ENCODE measurements around the gene DUSP6. TPM values are rescaled to one million over a fixed set of nuclear protein-coding genes. Genes with fewer than 3 reads are reported as not detected.
A peak's percentile ranks its signal among the peaks of the same experiment; 100 is the strongest.
"Not testable (repeated sequence)": the region's sequence is repeated elsewhere in the genome, so short reads cannot be mapped to it uniquely, and the experiment has no call there.

Gene DUSP6
- total RNA-seq, 1 donor from 2014 or later = 38.3 TPM

DNA sequence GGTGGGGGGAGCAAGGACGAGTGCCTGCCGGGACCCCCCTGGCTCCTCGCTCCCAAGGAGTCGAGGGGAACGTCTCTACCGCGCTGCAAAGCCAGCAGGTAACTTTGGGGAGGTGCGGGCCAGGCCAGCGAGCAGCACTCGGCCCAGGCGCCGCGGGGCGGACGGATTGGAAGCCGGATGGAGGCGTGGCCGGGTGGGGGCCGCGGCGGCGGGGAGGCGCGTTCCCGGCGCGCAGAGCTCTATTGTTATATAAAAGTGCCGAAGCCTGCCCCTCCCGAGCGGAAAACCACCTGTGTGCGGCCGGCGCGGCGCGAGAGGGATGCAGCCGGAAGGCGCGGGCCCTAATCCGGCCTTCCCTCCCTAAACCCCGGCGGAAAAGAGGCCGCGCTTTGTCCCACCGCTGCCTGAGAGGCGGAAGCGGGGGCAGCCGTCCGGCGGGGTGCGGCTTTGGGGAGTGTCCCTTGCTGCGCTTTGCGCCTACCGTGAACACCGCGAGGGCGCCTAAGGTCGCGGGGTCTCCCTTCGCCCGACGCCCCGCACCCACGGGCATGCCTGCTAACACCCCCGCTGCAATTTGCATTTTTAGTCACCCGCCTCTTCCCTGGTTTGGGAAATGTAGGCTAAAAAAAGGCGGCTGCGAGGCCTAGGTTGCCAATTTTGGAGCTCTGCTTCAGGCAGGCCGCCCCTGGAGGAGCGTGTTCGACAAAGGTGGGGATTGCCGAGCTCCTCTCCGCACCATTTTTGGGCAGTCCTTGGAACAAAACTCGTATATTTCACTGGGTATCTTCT, 1.7 kb upstream of the DUSP6 start:
- peak; percentile 64 to 66 for DNase-seq (ENCODE audit: low spot score in 2 of 2)
- FAIRE-seq = no peak

DNA sequence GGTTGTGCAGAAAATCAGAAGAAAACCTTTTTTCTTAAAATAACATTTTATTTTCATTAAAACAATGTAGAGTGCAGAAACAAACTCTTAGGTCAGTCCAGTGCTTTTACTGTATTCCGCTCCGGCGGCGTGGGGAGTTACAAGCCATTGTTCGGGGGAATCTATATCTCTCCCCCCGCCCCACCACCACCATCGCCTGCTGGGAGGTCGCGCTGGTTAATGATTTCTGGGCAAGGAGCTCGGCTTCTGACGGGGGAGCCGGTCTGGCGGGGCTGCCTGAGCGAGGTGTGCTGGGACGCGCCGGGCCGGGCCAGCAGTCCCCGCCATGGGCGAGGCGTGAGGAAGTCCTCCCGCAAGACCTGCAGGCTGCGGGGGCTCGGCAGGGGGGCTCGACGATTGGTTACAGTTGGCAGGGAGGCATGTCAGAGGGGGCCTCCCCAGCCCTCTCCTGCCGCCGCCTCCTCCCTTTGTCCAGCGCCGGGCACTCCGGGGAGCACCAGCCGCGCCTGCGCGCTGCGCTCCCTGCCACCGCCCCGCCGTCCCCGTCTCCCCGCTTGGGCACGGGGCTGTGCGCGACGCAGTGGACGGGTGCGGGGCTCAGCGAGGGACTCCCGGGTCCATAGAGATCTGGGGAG, 1.0 kb upstream of the DUSP6 start:
- FAIRE-seq = no peak
- DNase-seq (ENCODE audit: low spot score in 2 of 2) = peak; percentile 71 to 79

DNA sequence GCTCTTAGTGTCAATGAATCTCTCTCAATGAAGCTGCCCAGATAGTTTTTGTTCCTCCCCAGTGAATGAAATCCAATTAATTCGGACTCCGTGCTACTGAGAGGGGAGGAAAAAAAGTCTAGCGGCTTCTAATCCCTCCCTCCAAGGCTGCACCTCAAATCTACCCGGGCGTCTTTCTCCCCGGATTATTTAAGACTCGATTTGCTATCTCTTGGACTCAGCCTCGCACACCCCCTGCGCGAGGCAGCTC, 134 bp downstream of the DUSP6 start:
- FAIRE-seq (no peak), DNase-seq (ENCODE audit: low spot score in 2 of 2) (no peak)

DNA sequence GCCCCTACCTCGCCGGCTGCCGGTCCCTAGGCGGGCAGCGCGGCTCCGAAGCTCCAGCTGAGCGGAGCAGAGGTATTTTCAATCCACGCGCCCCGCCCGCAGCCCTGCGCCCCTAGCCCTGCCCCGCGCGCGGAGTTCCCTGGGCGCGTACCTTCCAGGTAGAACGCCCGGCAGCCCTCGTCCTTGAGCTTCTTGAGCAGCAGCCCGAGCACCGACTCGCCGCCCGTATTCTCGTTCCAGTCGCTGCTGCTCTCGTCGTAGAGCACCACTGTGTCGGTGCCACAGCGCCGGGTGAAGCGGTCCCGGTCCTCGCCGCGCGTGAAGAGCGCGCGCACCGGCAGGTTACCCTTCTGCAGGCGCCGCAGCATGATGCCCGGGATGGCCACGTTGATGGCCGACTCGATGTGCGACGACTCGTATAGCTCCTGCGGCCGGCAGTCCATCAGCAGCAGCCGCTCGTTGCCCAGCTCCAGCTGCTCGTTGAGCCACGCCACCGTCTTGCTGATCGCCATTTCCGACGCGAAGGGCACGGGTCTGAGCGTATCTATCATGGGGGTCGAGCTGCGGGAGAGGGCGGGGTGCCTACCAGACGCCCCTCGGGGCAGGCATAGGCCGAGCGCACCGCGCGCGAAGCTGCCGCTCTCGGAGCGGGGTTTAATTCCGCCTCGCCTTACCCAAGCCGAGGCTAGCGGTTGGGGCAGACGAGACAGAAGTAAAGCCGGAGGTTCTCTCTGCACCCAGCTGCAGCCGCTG, 636 bp downstream of the DUSP6 start:
- no peak for DNase-seq (ENCODE audit: low spot score in 2 of 2)
- FAIRE-seq = no peak

DNA sequence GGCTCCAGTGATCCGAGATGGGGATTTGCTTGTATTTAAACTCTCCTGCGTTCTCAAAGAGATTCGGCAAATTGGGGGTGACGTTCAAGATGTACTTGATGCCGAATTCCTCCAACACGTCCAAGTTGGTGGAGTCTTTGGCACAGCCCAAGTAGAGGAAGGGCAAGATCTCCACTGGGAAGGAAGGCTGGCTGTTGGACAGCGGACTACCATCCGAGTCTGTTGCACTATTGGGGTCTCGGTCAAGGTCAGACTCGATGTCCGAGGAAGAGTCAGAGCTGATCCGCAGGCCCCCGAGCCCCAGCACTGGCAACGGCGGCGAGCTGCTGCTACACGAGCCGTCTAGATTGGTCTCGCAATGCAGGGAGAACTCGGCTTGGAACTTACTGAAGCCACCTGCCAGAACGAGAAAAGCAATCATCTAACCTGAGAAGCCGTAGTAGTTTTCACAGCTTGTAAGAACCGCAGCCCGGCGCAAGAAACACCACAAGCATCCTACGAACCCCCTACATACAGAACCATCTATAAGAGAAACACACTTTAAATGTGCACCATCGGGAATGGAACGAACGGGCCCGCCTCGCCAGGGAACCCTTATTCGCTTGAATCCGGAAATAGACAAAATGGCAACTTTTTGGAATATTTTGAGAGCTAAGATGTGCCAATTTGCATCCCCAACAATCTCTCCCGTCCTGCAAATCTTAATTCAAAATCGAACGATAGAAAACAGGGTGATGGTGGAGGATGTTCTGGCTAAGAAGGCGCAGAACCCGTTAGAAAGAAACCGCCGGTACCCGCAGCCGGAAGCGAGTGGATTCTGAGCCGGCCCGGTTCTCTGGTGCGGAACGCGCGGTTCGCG, 1.4 kb downstream of the DUSP6 start:
- DNase-seq (ENCODE audit: low spot score in 2 of 2) (no peak), FAIRE-seq (no peak)

DNA sequence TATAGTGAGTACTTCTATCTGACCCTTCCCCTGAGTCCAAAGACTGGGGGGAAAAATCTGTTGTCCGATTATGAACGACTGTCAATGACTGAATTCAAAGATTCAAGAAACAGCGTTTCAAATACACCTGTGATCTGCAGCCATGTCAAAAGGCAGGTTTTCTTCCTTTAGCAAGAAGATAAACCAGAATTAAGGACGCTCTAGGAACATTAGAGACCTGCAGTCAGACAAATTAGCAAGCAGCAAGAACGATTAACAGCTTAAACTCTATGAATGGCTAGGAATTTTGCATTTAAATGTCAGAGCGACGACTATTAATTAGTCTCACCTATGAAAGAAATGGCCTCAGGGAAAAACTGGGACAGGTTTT, 2.1 kb downstream of the DUSP6 start:
- no peak for DNase-seq (ENCODE audit: low spot score in 2 of 2)

DNA sequence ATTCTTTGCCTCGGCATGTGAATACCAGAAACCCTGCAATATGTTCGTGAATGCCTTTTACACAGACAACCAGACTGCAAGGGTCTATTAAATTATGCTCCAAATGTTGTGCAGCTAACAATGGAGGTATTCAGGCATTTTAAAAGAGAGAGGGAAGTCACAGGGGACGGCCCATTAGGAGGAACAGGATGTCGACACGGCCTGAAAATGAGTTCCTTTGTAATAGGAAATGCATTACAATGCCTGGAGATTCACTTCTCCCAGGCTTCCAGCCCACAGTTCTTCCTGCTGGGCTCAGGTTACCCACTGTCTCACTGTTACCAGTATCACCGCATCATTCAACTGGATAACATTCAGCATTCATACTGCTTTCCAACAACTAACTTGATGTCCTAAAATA, 2.5 kb downstream of the DUSP6 start:
- FAIRE-seq (no peak), DNase-seq (ENCODE audit: low spot score in 2 of 2) (no peak)

More for the DNA sequence above, 2.1 kb downstream of the DUSP6 start:
- FAIRE-seq = no peak

DNA sequence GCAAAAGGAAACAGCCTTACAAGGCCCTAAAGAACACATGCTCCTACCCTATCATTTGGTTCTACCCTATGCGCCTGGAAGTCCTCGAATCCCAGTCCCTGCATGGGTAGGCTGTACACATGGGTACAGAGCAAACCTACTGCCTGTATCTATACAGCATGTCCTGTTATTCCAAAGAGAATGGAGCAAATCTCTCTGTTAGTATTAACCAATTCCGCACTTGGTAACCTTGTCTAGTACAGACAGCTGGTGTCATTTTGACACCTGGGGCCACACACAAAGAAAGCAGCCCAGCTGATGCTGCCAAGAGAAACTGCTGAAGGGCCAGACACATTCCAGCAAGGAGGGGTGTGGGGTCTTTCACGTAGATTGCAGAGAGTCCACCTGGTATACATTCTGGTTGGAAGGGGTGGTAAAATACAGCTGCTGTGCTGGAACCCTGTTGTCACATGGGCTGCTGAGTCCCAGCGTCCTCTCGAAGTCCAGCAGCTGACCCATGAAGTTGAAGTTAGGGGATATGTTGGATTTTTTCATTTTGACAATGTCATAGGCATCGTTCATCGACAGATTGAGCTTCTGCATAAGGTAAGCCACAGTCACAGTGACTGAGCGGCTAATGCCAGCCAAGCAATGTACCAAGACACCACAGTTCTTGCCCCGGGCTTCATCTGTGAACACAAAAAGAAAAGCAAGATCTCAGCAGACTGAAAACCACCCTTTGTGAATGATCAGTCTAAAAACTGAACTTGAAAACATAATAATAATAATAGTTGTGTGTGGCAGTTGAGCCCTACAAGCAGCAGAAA, 3.2 kb downstream of the DUSP6 start:
- FAIRE-seq (no peak), DNase-seq (ENCODE audit: low spot score in 2 of 2) (no peak)

DNA sequence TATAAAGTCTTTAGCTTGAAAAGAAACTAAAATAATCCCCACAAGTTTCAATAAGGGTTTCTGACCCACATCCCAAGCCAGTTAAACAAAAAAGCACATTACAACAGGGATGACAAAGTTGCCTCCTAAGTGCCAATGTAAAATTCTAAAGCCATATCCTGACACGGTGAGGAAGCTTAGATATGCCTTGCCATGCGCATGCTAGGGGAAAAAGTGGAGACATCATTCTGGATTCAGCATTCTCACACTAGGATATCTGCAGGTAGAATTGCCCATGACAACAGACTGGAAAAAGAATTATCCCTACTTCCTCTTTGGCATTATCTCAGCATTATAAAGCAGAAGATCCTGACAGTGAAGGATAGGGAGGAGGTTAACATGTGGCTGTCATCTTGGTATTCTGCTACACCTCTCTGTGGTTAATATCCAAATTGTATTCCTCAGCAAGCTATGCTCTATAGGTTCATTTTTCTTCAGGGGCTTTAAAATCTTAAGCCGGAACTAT, 4.9 kb downstream of the DUSP6 start:
- DNase-seq (ENCODE audit: low spot score in 2 of 2) = no peak
- FAIRE-seq = no peak

DNA sequence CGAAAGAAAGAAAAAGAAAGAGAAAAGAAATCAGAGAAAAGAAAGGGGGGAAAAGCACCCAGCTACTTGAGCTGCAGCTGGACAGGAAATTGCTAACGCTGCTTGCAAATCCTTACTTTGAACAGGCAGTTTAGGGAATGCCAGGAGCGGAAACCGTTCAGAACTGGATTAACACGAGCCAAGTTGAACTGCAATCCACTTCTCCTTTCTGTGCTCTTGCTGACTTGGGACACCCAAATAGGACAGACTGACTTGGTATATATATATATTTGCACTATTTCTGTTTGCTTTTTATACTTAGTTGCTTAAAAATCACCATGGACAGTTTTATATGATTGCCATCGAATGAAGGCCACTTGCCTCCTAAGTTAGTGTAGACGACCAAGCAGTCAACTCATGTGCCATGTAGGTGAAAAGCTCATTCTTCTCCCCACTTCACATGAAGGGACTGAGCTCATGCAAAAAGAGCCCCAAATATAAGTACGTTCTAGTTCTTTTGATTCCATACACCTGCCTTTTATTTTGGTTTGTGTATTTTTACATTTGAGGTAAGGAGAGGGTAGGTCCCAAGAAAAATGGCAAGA, 5.5 kb downstream of the DUSP6 start:
- no peak for FAIRE-seq
- DNase-seq (ENCODE audit: low spot score in 2 of 2) = no peak

DNA sequence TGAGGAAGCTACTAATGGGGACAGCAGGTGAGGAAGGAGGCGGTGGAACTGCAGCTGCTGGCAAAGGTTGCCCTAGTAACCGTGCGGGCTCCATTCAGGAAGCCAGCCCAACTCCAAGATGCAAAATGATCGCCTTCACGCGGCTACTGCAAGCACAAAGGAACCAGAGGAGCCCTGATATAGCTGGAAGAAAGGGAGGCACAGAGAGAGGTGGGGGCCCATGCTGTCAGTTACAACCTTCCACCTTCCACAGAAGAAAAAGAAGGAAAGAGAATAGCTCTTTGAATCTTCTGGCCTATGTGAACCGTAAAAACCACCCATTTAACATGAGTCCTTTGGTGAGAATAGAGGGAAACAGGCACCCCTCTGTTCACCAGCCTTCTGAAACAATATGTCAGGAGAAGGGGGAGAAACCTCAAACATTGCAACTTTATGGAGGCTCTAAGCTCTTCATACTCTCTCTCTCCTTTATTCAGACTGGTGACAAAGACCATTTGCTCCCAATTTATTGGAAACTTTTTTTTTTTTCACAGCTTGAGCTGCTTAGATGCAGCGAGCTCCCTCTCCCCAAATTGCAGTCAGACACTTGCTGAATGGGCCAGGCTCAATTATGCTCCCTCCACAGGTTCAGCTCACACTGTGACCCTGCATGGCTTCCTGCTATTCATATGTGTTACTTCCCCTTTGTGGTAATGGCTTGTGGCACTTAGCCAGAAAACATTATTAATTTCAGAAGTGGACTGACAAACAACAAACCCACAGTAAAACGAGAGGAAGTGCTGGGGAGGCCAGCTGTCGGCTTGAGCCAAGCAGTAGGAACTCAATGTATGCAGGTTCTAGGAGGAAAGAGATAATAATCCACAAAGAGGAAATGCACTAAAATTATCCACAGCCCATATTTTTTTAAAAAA, 6.2 kb downstream of the DUSP6 start:
- DNase-seq (ENCODE audit: low spot score in 2 of 2) (no peak), FAIRE-seq (no peak)

DNA sequence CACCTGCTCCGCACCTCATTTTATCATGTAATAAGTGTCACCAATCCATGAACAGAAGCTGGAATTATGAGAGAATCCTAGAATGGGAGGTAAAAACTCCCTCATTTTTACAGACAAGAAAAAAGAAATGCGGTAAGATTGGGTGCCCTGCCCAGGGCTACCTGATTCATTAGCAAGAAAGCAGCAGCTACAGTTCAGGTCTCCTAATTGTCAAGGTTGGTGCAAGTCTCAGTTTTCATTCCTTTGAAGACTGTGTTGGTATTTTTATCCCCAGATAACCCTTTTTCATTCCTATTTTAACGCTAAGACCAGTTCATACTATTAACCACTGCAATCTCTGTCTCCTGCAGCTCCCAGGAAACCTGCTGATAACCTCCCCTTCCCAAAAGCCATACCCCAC, 6.9 kb downstream of the DUSP6 start:
- no peak for FAIRE-seq
- no peak for DNase-seq (ENCODE audit: low spot score in 2 of 2)

DNA sequence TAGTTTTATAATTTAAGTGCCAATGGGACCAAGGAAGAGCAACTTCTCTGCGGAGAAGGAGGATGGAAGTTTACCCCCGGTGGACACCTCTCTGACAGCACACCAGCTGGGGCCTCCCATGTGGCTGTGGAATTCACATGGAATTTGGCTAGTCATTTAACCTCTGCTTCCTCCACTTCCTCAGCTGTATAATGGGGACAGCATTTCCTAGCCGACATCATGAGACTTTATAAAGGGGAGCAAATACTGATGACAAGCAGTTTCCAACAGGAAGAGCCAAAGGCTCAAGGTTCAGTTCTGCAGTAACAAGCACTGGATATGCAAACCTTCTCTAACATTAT, 7.5 kb downstream of the DUSP6 start:
- FAIRE-seq = no peak
- no peak for DNase-seq (ENCODE audit: low spot score in 2 of 2)

DNA sequence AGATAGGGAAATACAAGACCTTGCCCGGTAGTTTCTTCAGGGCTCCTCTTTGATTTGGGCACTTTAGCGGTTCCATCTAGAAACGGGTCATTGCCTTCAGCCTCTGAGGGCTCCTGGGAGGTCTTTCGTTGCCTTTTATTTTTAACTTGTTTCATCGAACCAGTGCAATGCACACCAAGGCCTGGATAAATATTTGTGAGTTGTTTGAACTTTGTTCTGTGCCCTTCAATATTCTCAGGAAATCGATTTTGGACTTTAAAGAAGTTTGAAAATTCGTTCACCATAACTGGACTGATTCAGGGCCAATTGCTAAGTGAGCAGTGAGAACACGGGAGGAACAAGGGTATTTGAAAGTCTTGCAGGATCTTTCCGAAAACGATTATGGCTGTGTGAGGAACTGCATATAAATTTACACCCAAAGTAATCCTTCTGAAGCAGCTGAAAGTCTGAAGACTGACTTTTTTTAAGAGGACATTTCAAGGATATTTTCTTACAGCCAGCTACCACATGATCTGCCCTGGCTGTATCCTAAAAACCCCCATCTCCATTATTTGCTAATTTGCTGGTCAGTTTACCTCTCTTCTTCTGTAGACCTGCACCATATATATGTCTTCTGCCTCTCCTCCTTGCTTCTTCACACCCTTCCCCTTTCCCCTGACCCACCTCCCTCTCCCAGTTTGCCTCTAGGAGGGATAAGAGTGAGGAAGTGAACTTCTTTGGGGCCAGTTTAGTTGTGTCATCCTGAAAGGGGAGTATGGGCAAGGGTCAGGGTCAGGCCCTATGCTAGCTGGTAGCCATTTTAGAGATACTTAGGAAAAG, 8.0 kb downstream of the DUSP6 start:
- DNase-seq (ENCODE audit: low spot score in 2 of 2) (no peak), FAIRE-seq (no peak)

DNA sequence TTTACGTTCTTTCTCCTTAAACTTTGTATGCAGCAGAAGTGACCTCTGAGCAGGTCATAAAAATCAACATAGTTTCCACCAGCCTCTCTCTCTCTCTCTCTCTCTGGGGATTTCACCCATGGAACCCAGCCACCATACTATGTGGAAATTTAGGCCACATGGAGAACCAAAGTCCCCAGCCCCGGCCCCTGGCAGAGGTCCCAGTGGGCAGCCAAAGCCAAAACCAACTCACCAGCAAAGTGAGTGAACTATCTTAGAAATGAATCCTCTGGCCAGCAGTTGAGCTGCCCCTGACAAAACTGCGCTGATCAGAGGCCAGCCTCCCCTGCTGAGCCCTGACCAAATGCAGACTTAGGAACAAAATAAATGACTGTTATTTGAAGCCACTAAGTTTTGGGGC, 9.2 kb downstream of the DUSP6 start:
- FAIRE-seq (no peak), DNase-seq (ENCODE audit: low spot score in 2 of 2) (no peak)

DNA sequence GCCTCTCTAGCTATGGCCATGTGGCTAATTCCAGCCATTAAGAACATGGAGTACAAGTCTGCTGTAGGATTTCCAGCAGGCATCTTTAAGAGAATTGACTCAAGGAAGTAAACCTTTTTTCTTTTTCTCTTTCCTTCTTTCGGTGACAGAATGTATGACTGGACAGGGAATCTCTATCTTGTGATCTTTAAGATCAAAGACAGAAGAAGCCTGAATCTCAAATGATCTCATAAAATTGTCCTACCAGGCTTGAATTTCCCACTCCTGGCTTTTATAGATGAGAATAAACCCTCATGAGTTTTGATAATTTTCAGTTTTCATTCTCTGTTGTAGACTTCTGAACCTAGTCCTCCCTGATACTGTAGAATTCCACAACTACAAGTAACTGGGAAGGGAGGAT, 11.4 kb downstream of the DUSP6 start:
- DNase-seq (ENCODE audit: low spot score in 2 of 2) = no peak

DNA sequence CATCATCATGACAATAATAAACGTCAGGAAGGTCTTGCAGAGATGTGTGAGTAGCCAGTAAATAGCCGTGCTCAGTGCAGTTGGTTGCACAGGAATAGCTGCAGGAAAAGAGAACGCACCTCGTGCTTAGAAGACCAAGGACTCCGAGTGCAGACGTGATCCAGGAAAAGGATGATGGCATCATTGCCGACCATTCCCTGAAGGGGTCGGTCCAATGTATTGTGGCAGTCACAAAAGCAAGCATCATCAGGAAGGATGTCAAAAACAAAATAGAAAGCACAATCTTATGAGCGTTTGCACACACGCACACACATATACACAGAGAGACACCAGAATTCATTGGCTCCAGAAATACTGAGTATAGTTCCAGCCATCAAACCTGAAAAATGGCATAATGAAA, 12.8 kb downstream of the DUSP6 start:
- no peak for FAIRE-seq
- DNase-seq (ENCODE audit: low spot score in 2 of 2) = no peak

More for the DNA sequence above, 11.4 kb downstream of the DUSP6 start:
- FAIRE-seq = no peak

DNA sequence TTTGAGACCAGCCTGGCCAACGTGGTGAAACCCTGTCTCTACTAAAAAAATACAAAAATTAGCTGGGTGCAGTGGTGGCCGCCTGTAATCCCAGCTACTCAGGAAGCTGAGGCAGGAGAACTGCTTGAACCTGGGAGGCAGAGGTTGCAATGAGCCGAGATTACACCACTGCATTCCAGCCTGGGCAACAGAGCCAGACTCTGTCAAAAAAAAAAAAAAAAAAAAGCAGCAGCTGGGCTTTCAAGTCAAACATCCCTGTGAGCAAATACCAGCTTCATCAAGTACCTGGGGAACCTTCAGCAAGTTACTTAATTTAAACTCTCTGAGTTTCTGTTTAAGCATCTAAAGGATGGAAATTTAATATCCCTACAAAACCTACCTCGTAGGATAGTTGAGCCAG, 15.2 kb downstream of the DUSP6 start:
- not testable (repeated sequence) for FAIRE-seq; DNase-seq (ENCODE audit: low spot score in 2 of 2)

Data from frontal cortex (tissue), 4 donors.